K562 (cell line): ENCODE results near the gene RGS3. TPM values are rescaled to one million over a fixed set of nuclear protein-coding genes. Genes with fewer than 3 reads are reported as not detected.

ENCODE experiments used
- ATAC-seq: fragments of 200-7000 bp; cut with Tn5 transposase; 3 replicates; pipeline ENCODE4 v1.9.1; 2020; ENCODE audit warnings: moderate library complexity
- BruUV-seq: library from RNA; stranded (reverse); fragments of 400-500 nt; replicated peaks from 2 replicates; lab custom pipeline; 2021; lab: Mats Ljungman, UMichigan
- CTCF ChIA-PET: fragments of 300-600 bp; formaldehyde crosslinking; extraction: SDS; loops from one replicate; lab custom pipeline; 2021; ENCODE audit warnings: low intra/inter-chr PET ratio; lab: Yijun Ruan, JAX
- POLR2A ChIA-PET: fragments of 300-600, 350-650 bp; sonication (Branson Sonifier 250); formaldehyde crosslinking; extraction: SDS; loops from one replicate; lab custom pipeline; 2021; ENCODE audit warnings: antibody characterized with exemption, inconsistent platforms; lab: Yijun Ruan, JAX
- DNase-seq, 4 experiments: peaks; one replicate each; pipeline versions ENCODE4 v3.0.0 to v3.0.0-alpha.2; 2011 to 2018; ENCODE audit warnings: low spot score in 3 of 4, mixed read lengths in 3 of 4; ENCODE audit errors: extremely low read depth in 1 of 4
- FAIRE-seq: peaks from 2 replicates; lab custom pipeline; 2011; peaks lifted over from hg19 to GRCh38; lab: Jason Lieb, UNC
- H2AFZ ChIP-seq: 2 replicates; pipeline ENCODE4 v1.6.0; 2011; ENCODE audit warnings: low read depth, low read length, control low read depth, inconsistent platforms
- H3K27ac ChIP-seq: fragments of 200-600 bp; 3 replicates; pipeline ENCODE4 v1.8.0; 2011; ENCODE audit warnings: low read depth, mild to moderate bottlenecking, control low read depth, inconsistent platforms, low read length, moderate library complexity, mixed read lengths; ENCODE audit errors: extremely low read depth
- H3K27me3 ChIP-seq, 2 experiments: fragments of 300-600 bp in 1 of 2; 2 replicates in 1 of 2; 3 replicates in 1 of 2; pipeline versions ENCODE4 v1.6.0 to v1.8.0; 2011; ENCODE audit warnings: inconsistent platforms in 2 of 2, low read length in 2 of 2, mild to moderate bottlenecking in 1 of 2, mixed read lengths in 1 of 2, moderate library complexity in 1 of 2; ENCODE audit not compliant: control insufficient read depth in 2 of 2, insufficient read depth in 2 of 2
- H3K36me3 ChIP-seq: fragments of 300-600 bp; 3 replicates; pipeline ENCODE4 v1.8.0; 2011; ENCODE audit warnings: mild to moderate bottlenecking, low read length, inconsistent platforms; ENCODE audit not compliant: control insufficient read depth, insufficient read depth
- H3K4me1 ChIP-seq, 2 experiments: fragments of 200-600 bp in 1 of 2; replicated peaks in 1 of 2; 2 replicates in 1 of 2; 3 replicates in 1 of 2; pipeline versions ENCODE4 v1.5.1 to v1.8.0; 2011; ENCODE audit warnings: inconsistent platforms in 2 of 2, low read length in 2 of 2, mild to moderate bottlenecking in 1 of 2, mixed read lengths in 1 of 2, moderate library complexity in 1 of 2; ENCODE audit not compliant: control insufficient read depth in 2 of 2, insufficient read depth in 2 of 2
- H3K4me2 ChIP-seq: 2 replicates; pipeline ENCODE4 v1.6.1; 2011; ENCODE audit warnings: low read length, control low read depth, inconsistent platforms, mixed read lengths; ENCODE audit not compliant: insufficient read depth
- H3K4me3 ChIP-seq: fragments of 200-600 bp; sonication (generic), shearing (Covaris generic); 2 replicates; pipeline ENCODE4 v1.5.1; 2016; ENCODE audit warnings: control low read depth, inconsistent platforms
- H3K79me2 ChIP-seq: fragments of 200-600 bp; 3 replicates; pipeline ENCODE4 v1.8.0; 2011; ENCODE audit warnings: low read length, inconsistent platforms; ENCODE audit not compliant: control insufficient read depth, insufficient read depth
- H3K9ac ChIP-seq, 2 experiments: 2 replicates each; pipeline versions ENCODE4 v1.6.0 to v1.6.1; 2011; ENCODE audit warnings: low read depth in 2 of 2, low read length in 2 of 2, control low read depth in 1 of 2, inconsistent platforms in 1 of 2, mild to moderate bottlenecking in 1 of 2, mixed read lengths in 1 of 2; ENCODE audit not compliant: insufficient read depth in 1 of 2
- H3K9me1 ChIP-seq: one replicate; pipeline ENCODE4 v1.6.0; 2011; ENCODE audit warnings: inconsistent platforms, mild to moderate bottlenecking, low read length, moderate library complexity; ENCODE audit not compliant: control insufficient read depth, insufficient read depth
- H3K9me3 ChIP-seq: replicated peaks from 2 replicates; pipeline ENCODE4 v1.5.1; 2011; ENCODE audit warnings: low read depth, low read length, inconsistent platforms; ENCODE audit not compliant: control insufficient read depth, insufficient read depth
- H4K20me1 ChIP-seq: replicated peaks from 2 replicates; pipeline ENCODE4 v1.6.1; 2011; ENCODE audit warnings: low read length, inconsistent platforms, mixed read lengths; ENCODE audit not compliant: control insufficient read depth, insufficient read depth
- CEBPB ChIP-seq: fragments of 450-650 bp; IDR thresholded peaks from 2 replicates; pipeline ENCODE4 v1.6.1; 2016; ENCODE audit warnings: missing genetic modification characterization, missing compliant biosample characterization
- DACH1 ChIP-seq: fragments of 450-650 bp; IDR thresholded peaks from 2 replicates; pipeline ENCODE4 v1.6.1; 2018; ENCODE audit not compliant: partially characterized antibody
- GABPB1 ChIP-seq: sonication (generic); formaldehyde crosslinking; IDR thresholded peaks from 2 replicates; pipeline ENCODE4 v1.8.0; 2022; ENCODE audit warnings: mild to moderate bottlenecking, missing genetic modification reagents
- HNRNPLL ChIP-seq: fragments of 200-400 bp; formaldehyde crosslinking; IDR thresholded peaks from 2 replicates; pipeline ENCODE4 v1.6.1; 2017; ENCODE audit warnings: low read length, low read depth, mild to moderate bottlenecking; ENCODE audit not compliant: poor library complexity, severe bottlenecking
- KAT2B ChIP-seq: IDR thresholded peaks from one replicate; pipeline ENCODE4 v1.6.1; 2012; ENCODE audit warnings: low read depth, mild to moderate bottlenecking, control low read depth, inconsistent platforms, low read length, moderate library complexity
- MCM7 ChIP-seq, 2 experiments: fragments of 450-650 bp; IDR thresholded peaks; 2 replicates each; pipeline ENCODE4 v1.6.1; 2016 to 2018
- NUFIP1 ChIP-seq: fragments of 450-650 bp; IDR thresholded peaks from 2 replicates; pipeline ENCODE4 v1.6.1; 2018; ENCODE audit not compliant: partially characterized antibody
- PHB2 ChIP-seq: fragments of 450-650 bp; IDR thresholded peaks from 2 replicates; pipeline ENCODE4 v1.6.1; 2017; ENCODE audit warnings: low read depth
- POLR2G ChIP-seq: fragments of 200-400 bp; formaldehyde crosslinking; IDR thresholded peaks from 2 replicates; pipeline ENCODE4 v1.6.1; 2017; ENCODE audit warnings: low read depth, mild to moderate bottlenecking, antibody characterized with exemption, low read length, moderate library complexity
- SMAD1 ChIP-seq: fragments of 150-350 bp; IDR thresholded peaks from 2 replicates; pipeline ENCODE4 v1.6.1; 2014; ENCODE audit warnings: low read length, low read depth; ENCODE audit not compliant: partially characterized antibody
- TBP ChIP-seq: optimal IDR thresholded peaks from 2 replicates; pipeline ENCODE3; 2011; ENCODE audit warnings: low read depth, low read length, improper control_type of control experiment
- XRCC3 ChIP-seq: fragments of 450-650 bp; IDR thresholded peaks from 2 replicates; pipeline ENCODE4 v1.6.1; 2017; ENCODE audit warnings: mild to moderate bottlenecking, moderate library complexity
- ZNF507 ChIP-seq: conservative IDR thresholded peaks from 2 replicates; pipeline ENCODE4 v1.6.1; 2017; ENCODE audit warnings: missing genetic modification characterization, missing compliant biosample characterization
- WGBS: fragments of 100-300 bp; shearing (Covaris generic); methylation state at CpG from one replicate; pipeline ENCODE4 v1.1.6; 2016; ENCODE audit warnings: low coverage, mixed read lengths; ENCODE audit not compliant: insufficient coverage; ENCODE audit errors: missing lambda C conversion rate; 5-methylcytosine and 5-hydroxymethylcytosine counted together
- in situ Hi-C: fragments of 300-500 bp; cut with MboI; formaldehyde crosslinking; loops from 4 replicates; pipeline ENCODE4 v1.15.0; 2018; ENCODE audit warnings: inconsistent platforms, mixed read lengths
- intact Hi-C: fragments of 100-400 bp; cut with micrococcal nuclease; formaldehyde crosslinking; loops from 2 replicates; pipeline ENCODE4 v1.14.2; 2022
- polyA plus RNA-seq, 8 experiments: library from polyadenylated mRNA; depleted of rRNA in 4 of 8; stranded (reverse) in 5 of 8; unstranded in 3 of 8; fragments of >200 nt; fragmentation: Nextera tagmentation in 2 of 8; fragmentation: Illumina TruSeq in 1 of 8; extraction: Ambion mirVana in 2 of 8; extraction: Trizol in 1 of 8; gene quantifications; 2 replicates each; pipeline versions ENCODE4 v1.2.1 to v1.2.3, GENCODE V29; 2011 to 2014; ENCODE audit warnings: inconsistent platforms in 1 of 8, missing spikeins in 1 of 8
- total RNA-seq, 7 experiments: library from RNA; depleted of rRNA in 6 of 7; stranded (reverse); fragments of >200 nt in 6 of 7; fragmentation: Illumina TruSeq in 2 of 7; extraction: Trizol in 2 of 7; gene quantifications; 2 replicates each; pipeline versions ENCODE4 v1.2.1 to v1.2.3, GENCODE V29; 2011 to 2021; ENCODE audit warnings: low replicate concordance in 1 of 7
- TF ChIP-seq, protein P1 (sequence below): fragments of 250-450 bp; sonication (Bioruptor Pico); IDR thresholded peaks from 2 replicates; pipeline ENCODE4 v1.6.1; 2021; ENCODE audit warnings: mild to moderate bottlenecking
- TF ChIP-seq, protein P2 (sequence below): fragments of 250-450 bp; sonication (Bioruptor Pico); IDR thresholded peaks from 2 replicates; pipeline ENCODE4 v1.4.0; 2020
- TF ChIP-seq, protein P3 (sequence below): sonication (generic); formaldehyde crosslinking; IDR thresholded peaks from 2 replicates; pipeline ENCODE4 v1.8.0; 2022; ENCODE audit warnings: missing genetic modification reagents, mild to moderate bottlenecking, borderline replicate concordance

The RGS3 gene
- total and polyA plus RNA-seq, 9 of the 15 experiments (the other 6 are each of a cell fraction or from before 2014, with no cell fraction given): 0.08 to 2.9 (median 0.95) TPM

DNA sequence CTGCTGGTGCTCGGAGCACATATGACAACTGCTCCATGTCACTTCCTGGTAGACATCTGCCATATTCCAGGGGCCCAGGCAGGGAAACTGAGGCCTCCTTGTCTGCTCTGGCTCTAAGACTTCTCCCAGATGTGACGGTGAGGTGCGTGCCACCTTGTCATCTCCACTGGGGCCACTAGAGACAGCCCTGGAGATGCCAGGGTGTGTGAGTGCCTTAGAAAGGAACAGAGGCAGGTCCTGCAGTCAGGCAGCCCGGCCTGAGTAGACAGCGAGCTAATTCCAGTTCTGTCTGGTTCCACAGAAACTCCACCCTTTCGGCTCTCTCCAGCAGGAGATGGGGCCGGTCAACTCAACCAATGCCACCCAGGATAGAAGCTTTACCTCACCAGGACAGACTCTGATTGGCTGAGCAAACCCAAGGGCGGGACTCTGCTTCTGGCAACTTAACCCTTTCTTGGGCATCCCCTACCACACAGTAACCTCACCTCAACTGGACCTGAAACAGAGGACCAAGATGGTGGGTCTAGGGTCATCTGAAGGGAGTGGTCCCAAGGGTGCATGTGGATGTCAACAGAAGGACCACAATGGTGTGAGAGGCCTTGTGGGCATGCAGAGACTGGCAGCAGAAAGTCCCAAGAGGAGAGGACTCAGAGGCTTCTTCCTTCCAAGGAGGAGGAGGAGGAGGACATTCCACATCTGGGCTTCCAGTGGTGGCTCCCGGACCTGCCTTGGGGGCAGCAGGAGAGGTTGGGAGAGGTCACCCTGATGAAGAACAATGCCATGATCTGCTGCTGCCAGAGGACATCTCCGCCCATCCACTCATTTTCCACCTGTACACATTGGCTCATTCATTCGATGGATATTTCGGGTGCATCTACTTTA lies 77.7 kb downstream of the RGS3 start:
- H3K9ac ChIP-seq: peak overlapping the region; percentile 70 to 88
- no peaks in the 10 kb centered on the region for H3K36me3 ChIP-seq
- intact Hi-C loops: loop anchor here (2.0 kb wide), 1 partner anchor 24 kb away; no protein-coding TSS in a partner anchor
- ChIA-PET CTCF (interaction anchor here (0.5 kb wide), 1 partner anchor 114 kb away, joined by 3 read pairs; no protein-coding TSS in a partner anchor), POLR2A (interaction anchor here (0.9 to 1.4 kb wide), 2 partner anchors 41 to 86 kb away, joined by 3 read pairs; no protein-coding TSS in a partner anchor)
- H3K9me3 ChIP-seq: no peaks in the 10 kb centered on the region
- peaks cover 22 to 28% of the 10 kb centered on the region in 2 experiments; a peak in 4 of 5 replicates for H3K4me1 ChIP-seq
- no peaks in the 10 kb centered on the region for H3K79me2 ChIP-seq
- H3K4me3 ChIP-seq: no peak overlapping the region
- H4K20me1 ChIP-seq: no peaks in the 10 kb centered on the region
- DNase-seq (peak; percentile 85 to 90 (median 88)), ATAC-seq (peak; percentile 96), FAIRE-seq (peak; percentile 97)
- in situ Hi-C loops: no loop called here
- H3K27ac ChIP-seq: peak overlapping the region; percentile 69
- no TSS peak for BruUV-seq
- peak overlapping the region; percentile 67 for H3K4me2 ChIP-seq
- H2AFZ ChIP-seq: peak overlapping the region; percentile 84
- H3K9me1 ChIP-seq: peaks cover 3% of the 10 kb centered on the region
- 27% methylated on average over 12 of the region's 12 CpGs for WGBS
- no peaks in the 10 kb centered on the region for H3K27me3 ChIP-seq
- TF ChIP-seq, protein P1, sequence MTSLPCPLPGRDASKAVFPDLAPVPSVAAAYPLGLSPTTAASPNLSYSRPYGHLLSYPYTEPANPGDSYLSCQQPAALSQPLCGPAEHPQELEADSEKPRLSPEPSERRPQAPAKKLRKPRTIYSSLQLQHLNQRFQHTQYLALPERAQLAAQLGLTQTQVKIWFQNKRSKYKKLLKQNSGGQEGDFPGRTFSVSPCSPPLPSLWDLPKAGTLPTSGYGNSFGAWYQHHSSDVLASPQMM (CRISPR knock-in tag): no peak
- TF ChIP-seq NUFIP1 (no peak), DACH1 (no peak), SMAD1 (no peak), PHB2 (no peak), KAT2B (no peak), GABPB1 (CRISPR knock-in tag) (no peak), ZNF507 (tag) (no peak), POLR2G (peak; percentile 33; the same call in 1 of the 2 replicates), CEBPB (tag) (no peak), XRCC3 (no peak), HNRNPLL (no peak), TBP (peak; percentile 48), MCM7 (IDR thresholded peaks at IDR 0.05) (no peak)
- TF ChIP-seq, protein P2, sequence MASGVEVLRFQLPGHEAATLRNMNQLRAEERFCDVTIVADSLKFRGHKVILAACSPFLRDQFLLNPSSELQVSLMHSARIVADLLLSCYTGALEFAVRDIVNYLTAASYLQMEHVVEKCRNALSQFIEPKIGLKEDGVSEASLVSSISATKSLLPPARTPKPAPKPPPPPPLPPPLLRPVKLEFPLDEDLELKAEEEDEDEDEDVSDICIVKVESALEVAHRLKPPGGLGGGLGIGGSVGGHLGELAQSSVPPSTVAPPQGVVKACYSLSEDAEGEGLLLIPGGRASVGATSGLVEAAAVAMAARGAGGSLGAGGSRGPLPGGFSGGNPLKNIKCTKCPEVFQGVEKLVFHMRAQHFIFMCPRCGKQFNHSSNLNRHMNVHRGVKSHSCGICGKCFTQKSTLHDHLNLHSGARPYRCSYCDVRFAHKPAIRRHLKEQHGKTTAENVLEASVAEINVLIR (CRISPR knock-in tag): no peak
- TF ChIP-seq, protein P3, sequence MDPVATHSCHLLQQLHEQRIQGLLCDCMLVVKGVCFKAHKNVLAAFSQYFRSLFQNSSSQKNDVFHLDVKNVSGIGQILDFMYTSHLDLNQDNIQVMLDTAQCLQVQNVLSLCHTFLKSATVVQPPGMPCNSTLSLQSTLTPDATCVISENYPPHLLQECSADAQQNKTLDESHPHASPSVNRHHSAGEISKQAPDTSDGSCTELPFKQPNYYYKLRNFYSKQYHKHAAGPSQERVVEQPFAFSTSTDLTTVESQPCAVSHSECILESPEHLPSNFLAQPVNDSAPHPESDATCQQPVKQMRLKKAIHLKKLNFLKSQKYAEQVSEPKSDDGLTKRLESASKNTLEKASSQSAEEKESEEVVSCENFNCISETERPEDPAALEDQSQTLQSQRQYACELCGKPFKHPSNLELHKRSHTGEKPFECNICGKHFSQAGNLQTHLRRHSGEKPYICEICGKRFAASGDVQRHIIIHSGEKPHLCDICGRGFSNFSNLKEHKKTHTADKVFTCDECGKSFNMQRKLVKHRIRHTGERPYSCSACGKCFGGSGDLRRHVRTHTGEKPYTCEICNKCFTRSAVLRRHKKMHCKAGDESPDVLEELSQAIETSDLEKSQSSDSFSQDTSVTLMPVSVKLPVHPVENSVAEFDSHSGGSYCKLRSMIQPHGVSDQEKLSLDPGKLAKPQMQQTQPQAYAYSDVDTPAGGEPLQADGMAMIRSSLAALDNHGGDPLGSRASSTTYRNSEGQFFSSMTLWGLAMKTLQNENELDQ: no peak
